SU-DHL-6 (cell line): ENCODE data around the gene UGT1A4.

Experiments
- CTCF ChIP-seq: fragments of 200-600 bp; sonication (generic); IDR thresholded peaks from one replicate; pipeline ENCODE4 v1.5.1; 2017; ENCODE audit warnings: antibody characterized with exemption, mild to moderate bottlenecking, low read length, moderate library complexity; ENCODE audit not compliant: insufficient read depth, poor library complexity, severe bottlenecking
- EZH2phosphoT487 ChIP-seq: fragments of 200-600 bp; sonication (generic), shearing (Covaris generic); conservative IDR thresholded peaks from 2 replicates; pipeline ENCODE4 v1.6.1; 2018; ENCODE audit warnings: mild to moderate bottlenecking, antibody characterized with exemption, low read length, moderate library complexity, mixed read lengths

GRCh38 chr2:233802132-233802815 is 83.7 kb downstream of the UGT1A4 start:
- no peak for TF ChIP-seq CTCF
- TF ChIP-seq EZH2phosphoT487: no peak
